Measurements from ENCODE around the gene ZNF653. TPM values are rescaled to one million over a fixed set of nuclear protein-coding genes. Genes with fewer than 3 reads are reported as not detected.

The ZNF653 gene
- total RNA-seq, 1 experiment from 2014 or later: 14.2 TPM

DNA sequence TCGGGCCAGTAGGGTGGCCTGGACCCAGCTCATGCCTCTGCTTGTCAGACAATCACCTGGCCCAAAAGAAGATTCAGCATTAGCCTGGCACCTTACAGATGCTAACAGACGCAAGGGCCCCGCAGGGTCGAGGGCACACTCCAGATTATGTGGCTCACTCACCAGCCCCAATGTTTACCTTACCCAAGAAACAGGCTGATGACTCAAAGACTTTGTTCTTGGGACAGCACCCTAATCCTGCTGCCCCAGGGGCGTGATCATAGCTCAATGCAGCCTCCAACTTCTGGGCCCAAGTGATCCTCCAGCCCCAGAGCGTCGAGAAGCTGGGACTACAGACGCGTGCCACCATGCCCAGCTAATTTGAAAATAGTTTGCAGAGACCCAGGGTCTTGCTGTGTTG is 13.5 kb upstream of the ZNF653 start:
- no peak overlapping the region for H2AFZ ChIP-seq (ENCODE audit: low read length)
- no peaks in the 10 kb centered on the region for H3K9me2 ChIP-seq (replicated peaks; ENCODE audit: low read length)

GRCh38 chr19:11513946-11514345 is 8.3 kb upstream of the ZNF653 start:
- ChIA-PET POLR2A (ENCODE audit: unreplicated experiment) (no interaction called here), CTCF (interaction anchor here (0.5 kb wide), 1 partner anchor 14 kb away, joined by 4 read pairs; no protein-coding TSS in a partner anchor)
- no peak overlapping the region for H3K4me3 ChIP-seq (ENCODE audit: low read length)
- no peaks in the 10 kb centered on the region for H3K9me3 ChIP-seq (ENCODE audit: low read length)
- H3K27ac ChIP-seq (ENCODE audit: low read length): no peak overlapping the region
- H2AFZ ChIP-seq (ENCODE audit: low read length): no peak overlapping the region
- no peak for ATAC-seq
- no peaks in the 10 kb centered on the region for H3K9me2 ChIP-seq (replicated peaks; ENCODE audit: low read length)
- TF ChIP-seq EZH2 (IDR thresholded peaks at IDR 0.05; ENCODE audit: low read length, unreplicated experiment) (no peak), EZH2phosphoT487 (IDR thresholded peaks at IDR 0.05; ENCODE audit: borderline replicate concordance, low read length) (no peak)
- TF ChIP-seq, protein P1, sequence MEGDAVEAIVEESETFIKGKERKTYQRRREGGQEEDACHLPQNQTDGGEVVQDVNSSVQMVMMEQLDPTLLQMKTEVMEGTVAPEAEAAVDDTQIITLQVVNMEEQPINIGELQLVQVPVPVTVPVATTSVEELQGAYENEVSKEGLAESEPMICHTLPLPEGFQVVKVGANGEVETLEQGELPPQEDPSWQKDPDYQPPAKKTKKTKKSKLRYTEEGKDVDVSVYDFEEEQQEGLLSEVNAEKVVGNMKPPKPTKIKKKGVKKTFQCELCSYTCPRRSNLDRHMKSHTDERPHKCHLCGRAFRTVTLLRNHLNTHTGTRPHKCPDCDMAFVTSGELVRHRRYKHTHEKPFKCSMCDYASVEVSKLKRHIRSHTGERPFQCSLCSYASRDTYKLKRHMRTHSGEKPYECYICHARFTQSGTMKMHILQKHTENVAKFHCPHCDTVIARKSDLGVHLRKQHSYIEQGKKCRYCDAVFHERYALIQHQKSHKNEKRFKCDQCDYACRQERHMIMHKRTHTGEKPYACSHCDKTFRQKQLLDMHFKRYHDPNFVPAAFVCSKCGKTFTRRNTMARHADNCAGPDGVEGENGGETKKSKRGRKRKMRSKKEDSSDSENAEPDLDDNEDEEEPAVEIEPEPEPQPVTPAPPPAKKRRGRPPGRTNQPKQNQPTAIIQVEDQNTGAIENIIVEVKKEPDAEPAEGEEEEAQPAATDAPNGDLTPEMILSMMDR (conservative IDR thresholded peaks at IDR 0.05; ENCODE audit: low read depth, low read length): no peak
- DNase-seq: no peak
- no TSS peak for BruUV-seq (replicated peaks)
- H3K79me2 ChIP-seq (ENCODE audit: low read length): no peaks in the 10 kb centered on the region
- no peaks in the 10 kb centered on the region for H3F3A ChIP-seq (ENCODE audit: low read length, unreplicated experiment)
- H3K4me1 ChIP-seq (ENCODE audit: insufficient read depth, low read length): peaks cover under 1% of the 10 kb centered on the region; the same call in 1 of the 2 replicates
- no peak overlapping the region for H3K4me2 ChIP-seq (ENCODE audit: low read length)
- H3K9ac ChIP-seq (ENCODE audit: low read length): no peak overlapping the region
- H3K36me3 ChIP-seq (ENCODE audit: low read depth, low read length): peaks cover 14% of the 10 kb centered on the region; the same call in 1 of the 2 replicates
- H4K20me1 ChIP-seq (ENCODE audit: low read length): no peaks in the 10 kb centered on the region
- H3K27me3 ChIP-seq (ENCODE audit: low read length): no peaks in the 10 kb centered on the region
- intact Hi-C loops (cut with micrococcal nuclease): no loop called here

More for the DNA sequence above, 13.5 kb upstream of the ZNF653 start:
- intact Hi-C loops (cut with micrococcal nuclease): no loop called here
- H3F3A ChIP-seq (ENCODE audit: low read length, unreplicated experiment): no peaks in the 10 kb centered on the region
- H3K9me3 ChIP-seq (ENCODE audit: low read length): no peaks in the 10 kb centered on the region
- H3K27ac ChIP-seq (ENCODE audit: low read length): no peak overlapping the region
- TF ChIP-seq EZH2 (IDR thresholded peaks at IDR 0.05; ENCODE audit: low read length, unreplicated experiment): no peak
- no peak for TF ChIP-seq EZH2phosphoT487 (IDR thresholded peaks at IDR 0.05; ENCODE audit: borderline replicate concordance, low read length)
- TF ChIP-seq, protein P1 (conservative IDR thresholded peaks at IDR 0.05; ENCODE audit: low read depth, low read length): no peak
- DNase-seq (peak; percentile 52), ATAC-seq (peak; percentile 85)
- no peaks in the 10 kb centered on the region for H3K79me2 ChIP-seq (ENCODE audit: low read length)
- no peak overlapping the region for H3K9ac ChIP-seq (ENCODE audit: low read length)
- no peak overlapping the region for H3K4me2 ChIP-seq (ENCODE audit: low read length)
- CTCF ChIA-PET: interaction anchor here (0.6 kb wide), 1 partner anchor 70 kb away, joined by 4 read pairs; no protein-coding TSS in a partner anchor
- no peaks in the 10 kb centered on the region for H4K20me1 ChIP-seq (ENCODE audit: low read length)
- peaks cover 7% of the 10 kb centered on the region for H3K4me1 ChIP-seq (ENCODE audit: insufficient read depth, low read length)
- no peak overlapping the region for H3K4me3 ChIP-seq (ENCODE audit: low read length)
- no TSS peak for BruUV-seq (replicated peaks)
- H3K36me3 ChIP-seq (ENCODE audit: low read depth, low read length): peaks cover 6% of the 10 kb centered on the region; the same call in 1 of the 2 replicates
- H3K27me3 ChIP-seq (ENCODE audit: low read length): no peaks in the 10 kb centered on the region
- POLR2A ChIA-PET (ENCODE audit: unreplicated experiment): no interaction called here

DNA sequence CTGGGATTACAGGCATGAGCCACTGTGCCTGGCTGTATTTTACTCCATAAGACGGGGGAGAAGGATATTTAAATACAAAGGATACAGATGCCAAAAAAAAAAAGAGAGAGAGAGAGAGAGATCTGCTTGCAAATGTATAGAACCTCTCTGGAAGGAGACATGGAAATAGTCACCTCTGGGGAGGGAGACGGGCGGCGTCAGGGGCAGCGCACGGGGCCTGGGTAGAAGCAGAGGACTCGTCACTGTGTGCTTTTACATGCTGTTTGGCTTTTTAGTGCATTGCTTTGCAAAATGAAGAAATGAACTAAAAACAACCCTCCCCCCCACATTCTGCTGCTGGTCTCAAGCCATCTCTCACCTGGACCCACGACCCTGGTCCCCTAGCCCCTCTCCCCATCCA is 4.8 kb upstream of the ZNF653 start:
- Histone ChIP-seq H3K4me3 (ENCODE audit: low read length) (no peak overlapping the region), H3F3A (ENCODE audit: low read length, unreplicated experiment) (no peaks in the 10 kb centered on the region), H3K4me1 (ENCODE audit: insufficient read depth, low read length) (peaks cover 7% of the 10 kb centered on the region), H3K9me2 (replicated peaks; ENCODE audit: low read length) (no peaks in the 10 kb centered on the region), H3K9ac (ENCODE audit: low read length) (no peak overlapping the region), H3K36me3 (ENCODE audit: low read depth, low read length) (peaks cover 11% of the 10 kb centered on the region; the same call in 1 of the 2 replicates), H2AFZ (ENCODE audit: low read length) (no peak overlapping the region), H3K27me3 (ENCODE audit: low read length) (no peaks in the 10 kb centered on the region), H3K27ac (ENCODE audit: low read length) (no peak overlapping the region), H3K9me3 (ENCODE audit: low read length) (no peaks in the 10 kb centered on the region), H3K4me2 (ENCODE audit: low read length) (no peak overlapping the region), H3K79me2 (ENCODE audit: low read length) (no peaks in the 10 kb centered on the region), H4K20me1 (ENCODE audit: low read length) (no peaks in the 10 kb centered on the region)
- no TSS peak for BruUV-seq (replicated peaks)
- ATAC-seq (no peak), DNase-seq (no peak)
- TF ChIP-seq, protein P1 (conservative IDR thresholded peaks at IDR 0.05; ENCODE audit: low read depth, low read length): no peak
- TF ChIP-seq EZH2 (IDR thresholded peaks at IDR 0.05; ENCODE audit: low read length, unreplicated experiment): no peak
- TF ChIP-seq EZH2phosphoT487 (IDR thresholded peaks at IDR 0.05; ENCODE audit: borderline replicate concordance, low read length): no peak
- CTCF ChIA-PET: no interaction called here
- POLR2A ChIA-PET (ENCODE audit: unreplicated experiment): no interaction called here
- intact Hi-C loops (cut with micrococcal nuclease): no loop called here
